GM19324 (cell line): ENCODE data around the gene PANX3.

ENCODE experiments used
- ATAC-seq: cut with Tn5 transposase; IDR thresholded peaks from one replicate; pipeline ENCODE4 v1.9.1; 2021; ENCODE audit warnings: mild to moderate bottlenecking, moderate library complexity; ENCODE audit not compliant: unreplicated experiment, low FRiP score

Gene PANX3

GRCh38 chr11:124656774-124657630 is 45.8 kb downstream of the PANX3 start:
- ATAC-seq, result no peak

GRCh38 chr11:124657904-124658303 is 46.7 kb downstream of the PANX3 start:
- ATAC-seq, result no peak

- no peak for ATAC-seq
Measured at GRCh38 chr11:124658501-124658900, 47.3 kb downstream of the PANX3 start.

- no peak for ATAC-seq
Measured at GRCh38 chr11:124658986-124659385, 47.8 kb downstream of the PANX3 start.

GRCh38 chr11:124661553-124661952 is 50.3 kb downstream of the PANX3 start:
- no peak for ATAC-seq

GRCh38 chr11:124662106-124662505 is 50.9 kb downstream of the PANX3 start:
- no peak for ATAC-seq

- no peak for ATAC-seq
Measured at GRCh38 chr11:124663861-124664260, 52.6 kb downstream of the PANX3 start.

GRCh38 chr11:124667601-124668000 is 56.4 kb downstream of the PANX3 start:
- ATAC-seq, result no peak

GRCh38 chr11:124669193-124669592 is 58.0 kb downstream of the PANX3 start:
- ATAC-seq, result no peak
